PC-9 (cell line): Measurements from ENCODE around the gene NYNRIN.

Experiments used
- CTCF ChIP-seq: fragments of 200-600 bp; sonication (generic); conservative IDR thresholded peaks from 2 replicates; pipeline ENCODE4 v1.6.1; 2017; ENCODE audit warnings: mixed run types, antibody characterized with exemption, mild to moderate bottlenecking, moderate library complexity
- EZH2 ChIP-seq: fragments of 200-600 bp; sonication (generic); IDR thresholded peaks from 2 replicates; pipeline ENCODE4 v1.8.0; 2017; ENCODE audit warnings: antibody characterized with exemption, low read depth

- TF ChIP-seq CTCF (no peak), EZH2 (no peak)
Observed at GRCh38 chr14:24378981-24379906, 19.6 kb upstream of the NYNRIN start.
